HG02973 (cell line): ENCODE results near the gene LTA.

ENCODE experiments used
- ATAC-seq: cut with Tn5 transposase; IDR thresholded peaks from one replicate; pipeline ENCODE4 v1.9.1; 2021; ENCODE audit warnings: moderate library complexity; ENCODE audit not compliant: unreplicated experiment

The LTA gene

GRCh38 chr6:31621991-31622390 lies 49.9 kb downstream of the LTA start:
- ATAC-seq, result no peak

GRCh38 chr6:31622684-31623091 lies 50.6 kb downstream of the LTA start:
- ATAC-seq, result no peak
